HG03354 (cell line): Measurements from ENCODE around the gene SLITRK3.
"Not testable (repeated sequence)": the region's sequence is repeated elsewhere in the genome, so short reads cannot be mapped to it uniquely, and the experiment has no call there.

Experiments used
- ATAC-seq: cut with Tn5 transposase; IDR thresholded peaks from one replicate; pipeline ENCODE4 v1.9.1; 2021; ENCODE audit warnings: mild to moderate bottlenecking; ENCODE audit not compliant: unreplicated experiment, poor library complexity, severe bottlenecking

Gene SLITRK3

GRCh38 chr3:165192610-165193192 lies 3.5 kb downstream of the SLITRK3 start:
- no peak for ATAC-seq

- no peak for ATAC-seq
Observed at GRCh38 chr3:165191491-165191890, 4.7 kb downstream of the SLITRK3 start.

DNA sequence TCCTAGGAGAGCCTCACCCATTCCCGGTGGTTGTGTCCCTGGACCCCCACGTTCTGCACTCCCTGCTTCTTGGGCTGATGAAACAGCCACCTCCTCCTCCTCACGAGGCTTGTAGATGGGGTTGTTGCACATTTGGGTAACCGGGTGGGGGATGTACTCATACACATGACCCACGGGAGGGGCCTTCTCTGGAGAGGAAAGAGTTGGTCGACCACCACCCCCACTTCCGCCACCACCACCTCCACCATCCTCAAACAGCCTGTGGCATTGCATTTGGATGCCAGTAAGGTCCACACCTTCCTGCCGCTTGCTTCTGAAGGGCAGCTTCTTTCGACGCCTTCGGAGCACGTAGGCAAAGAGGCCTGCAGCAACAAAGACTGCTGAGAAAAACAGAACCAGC lies 7.7 kb downstream of the SLITRK3 start:
- ATAC-seq = no peak

GRCh38 chr3:165185707-165186327 lies 10.4 kb downstream of the SLITRK3 start:
- peak; percentile 97 for ATAC-seq

- no peak for ATAC-seq
Observed at GRCh38 chr3:165181556-165181955, 14.6 kb downstream of the SLITRK3 start.

DNA sequence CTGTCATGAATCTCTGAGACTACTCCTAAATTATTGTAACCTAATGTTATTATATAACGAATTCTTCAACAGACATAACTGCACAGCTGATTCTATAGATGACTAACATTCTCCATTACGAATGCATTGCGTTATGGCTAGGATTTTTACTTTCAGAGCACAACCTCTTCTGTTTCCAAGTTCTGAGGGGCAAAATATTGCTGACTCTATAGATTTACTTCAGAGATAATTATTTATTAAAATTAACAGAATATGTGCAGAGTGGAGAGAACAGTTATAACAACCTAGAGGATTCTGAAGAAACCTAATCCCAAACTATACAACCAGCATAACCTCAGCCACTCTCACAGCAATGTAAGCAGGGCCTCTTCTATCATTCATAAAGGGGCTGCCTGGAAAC lies 25.9 kb downstream of the SLITRK3 start:
- ATAC-seq = no peak

- ATAC-seq = no peak
Observed at GRCh38 chr3:165169368-165169767, 26.8 kb downstream of the SLITRK3 start.

GRCh38 chr3:165162883-165163282 lies 33.3 kb downstream of the SLITRK3 start:
- ATAC-seq = no peak

DNA sequence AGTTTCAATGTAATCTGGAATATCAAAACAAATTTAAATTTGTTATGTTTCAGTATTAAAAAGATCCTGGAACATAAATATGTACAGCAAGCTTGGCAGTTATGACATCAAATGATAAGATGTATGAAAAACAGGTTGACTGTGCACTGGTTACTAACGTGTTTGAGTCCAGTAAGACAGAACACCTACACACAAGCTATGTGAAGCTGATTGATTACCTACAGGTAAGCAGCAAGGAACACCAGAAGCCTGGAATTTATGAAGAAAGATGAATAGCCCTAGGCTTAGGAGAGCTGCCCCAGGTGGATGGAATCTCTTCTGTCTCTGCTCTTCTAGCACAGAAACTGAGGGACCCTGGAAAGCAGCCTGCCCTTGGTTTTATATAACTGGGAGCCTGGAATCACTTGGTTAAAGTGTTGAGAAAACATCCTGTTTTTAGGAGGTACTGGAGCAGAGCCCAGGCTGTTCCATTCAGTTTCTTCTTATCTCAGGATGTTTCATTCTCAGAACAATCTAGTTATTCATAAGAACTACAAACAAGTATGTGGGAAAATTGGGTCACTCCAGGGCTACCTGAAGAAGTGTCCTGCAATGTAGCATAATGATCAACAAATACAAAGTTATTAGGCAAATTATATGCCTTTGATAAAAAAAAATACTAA lies 36.3 kb downstream of the SLITRK3 start:
- no peak for ATAC-seq

DNA sequence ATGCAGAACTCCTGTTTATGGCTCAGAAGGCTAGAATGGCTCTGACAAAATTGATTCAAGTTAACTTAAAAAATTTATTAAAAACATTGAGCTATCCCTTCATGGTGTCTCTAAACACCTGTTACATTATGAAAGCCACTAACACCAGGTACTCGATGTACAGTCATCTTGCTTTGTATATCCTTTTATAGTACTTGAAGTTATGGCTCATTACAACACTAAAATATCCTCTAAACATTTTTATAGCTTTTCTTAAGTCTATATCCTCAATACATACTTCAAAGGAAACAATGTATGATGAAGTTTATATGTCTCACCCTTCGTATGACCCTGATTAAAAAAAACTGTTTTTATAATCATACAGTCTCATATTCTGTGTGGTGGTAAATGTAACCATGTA lies 38.2 kb downstream of the SLITRK3 start:
- ATAC-seq = no peak

DNA sequence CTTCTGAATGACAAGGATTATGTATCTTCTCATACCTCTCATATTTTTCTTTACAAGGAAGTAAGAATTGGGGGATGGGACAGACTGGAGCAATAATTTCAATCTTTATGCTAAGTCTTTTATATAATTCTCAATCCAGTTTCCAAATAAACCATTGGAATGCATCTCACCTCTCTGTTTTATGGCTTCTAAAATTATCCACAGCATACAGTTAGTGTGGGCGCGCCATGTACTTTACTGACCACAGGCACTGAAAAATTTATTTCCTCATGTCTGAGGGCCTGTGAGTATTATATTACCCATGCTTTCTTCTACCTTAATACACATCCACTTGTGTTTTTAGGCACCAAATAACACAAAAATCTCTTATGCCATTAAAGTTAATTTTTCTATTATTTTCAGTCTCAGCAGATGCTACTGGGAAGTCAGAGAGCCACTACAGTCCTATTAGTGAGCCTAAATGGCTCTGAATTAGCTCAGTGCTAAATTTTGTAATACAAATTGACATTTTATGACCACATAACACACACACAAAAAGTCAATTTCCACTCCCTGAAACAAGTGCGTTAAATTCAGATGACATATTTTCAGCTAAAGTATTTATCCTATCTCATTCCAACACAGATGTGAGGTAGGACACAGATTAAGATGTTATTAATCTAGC lies 39.3 kb downstream of the SLITRK3 start:
- no peak for ATAC-seq

DNA sequence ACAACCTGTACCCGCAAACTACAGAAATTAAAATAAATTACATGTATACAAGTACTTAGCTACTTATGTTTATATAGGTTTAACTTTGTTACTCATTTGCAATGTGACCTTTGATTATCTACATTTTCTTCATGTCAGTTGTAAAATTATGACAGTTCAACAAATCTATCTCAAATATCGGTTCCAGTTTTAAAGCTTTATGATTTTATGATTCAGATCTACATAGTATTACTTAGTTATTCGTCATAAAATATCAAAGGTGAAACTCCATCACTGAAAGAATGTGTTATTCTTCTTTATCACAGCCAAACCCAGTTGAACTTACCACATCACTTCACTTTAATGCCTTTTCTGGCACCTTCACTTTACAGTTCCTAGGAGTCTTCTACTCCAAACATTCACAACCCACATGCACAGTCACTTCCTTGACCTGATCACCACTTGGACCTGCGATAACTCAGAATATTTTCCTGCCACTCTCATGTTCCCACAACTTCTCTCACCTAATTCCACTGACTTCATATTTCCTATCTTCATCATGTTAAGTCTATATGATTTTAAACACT lies 47.2 kb downstream of the SLITRK3 start:
- ATAC-seq = no peak

GRCh38 chr3:165144271-165144670 lies 51.9 kb downstream of the SLITRK3 start:
- no peak for ATAC-seq

- not testable (repeated sequence) for ATAC-seq
Observed at GRCh38 chr3:165139918-165140317, 56.3 kb downstream of the SLITRK3 start.
